Measurements from ENCODE around the gene GDA.
"Not testable (repeated sequence)": the region's sequence is repeated elsewhere in the genome, so short reads cannot be mapped to it uniquely, and the experiment has no call there.

GDA gene

DNA sequence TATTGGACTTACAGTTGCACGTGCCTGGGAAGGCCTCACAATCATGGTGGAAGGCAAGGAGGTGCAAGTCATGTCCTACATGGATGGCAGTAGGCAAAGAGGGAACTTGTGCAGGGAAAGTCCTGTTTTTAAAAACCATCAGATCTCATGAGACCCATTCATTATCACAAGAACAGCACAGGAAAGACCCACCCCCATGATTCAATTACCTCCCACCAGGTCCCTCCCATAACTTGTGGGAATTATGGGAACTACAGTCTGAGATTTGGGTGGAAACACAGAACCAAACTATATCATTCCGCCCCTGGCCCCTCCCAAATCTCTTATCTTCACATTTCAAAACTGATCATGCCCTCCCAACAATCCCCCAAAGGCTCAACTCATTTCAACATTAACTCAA, 140.2 kb downstream of the GDA start:
- Histone ChIP-seq H3K36me3 (replicated peaks; ENCODE audit: insufficient read depth, low read length) (no peaks in the 10 kb centered on the region), H3K9me3 (replicated peaks; ENCODE audit: insufficient read depth, low read length) (no peaks in the 10 kb centered on the region), H2AFZ (ENCODE audit: low read length) (no peak overlapping the region), H3F3A (ENCODE audit: insufficient read depth, low read length) (no peaks in the 10 kb centered on the region), H3K9me2 (replicated peaks; ENCODE audit: insufficient read depth, low read length) (no peaks in the 10 kb centered on the region), H4K20me1 (ENCODE audit: insufficient read depth, low read length) (no peaks in the 10 kb centered on the region), H3K27me3 (replicated peaks; ENCODE audit: insufficient read depth, low read length) (no peaks in the 10 kb centered on the region), H3K79me2 (ENCODE audit: low read length) (no peaks in the 10 kb centered on the region), H3K9ac (ENCODE audit: low read length) (no peak overlapping the region), H3K27ac (ENCODE audit: low read length) (no peak overlapping the region), H3K4me3 (ENCODE audit: low read length) (no peak overlapping the region), H3K4me2 (ENCODE audit: low read depth, low read length) (no peak overlapping the region), H3K4me1 (ENCODE audit: low read length) (no peaks in the 10 kb centered on the region)
- TF ChIP-seq EZH2phosphoT487 (IDR thresholded peaks at IDR 0.05; ENCODE audit: low read length) (no peak), CTCF (IDR thresholded peaks at IDR 0.05; ENCODE audit: low read length) (no peak), EZH2 (optimal IDR thresholded peaks at IDR 0.05; ENCODE audit: low read depth, low read length) (no peak)
- no peak for DNase-seq

GRCh38 chr9:72290311-72290710, 141.1 kb downstream of the GDA start:
- Histone ChIP-seq H3K9me3 (replicated peaks; ENCODE audit: insufficient read depth, low read length) (no peaks in the 10 kb centered on the region), H3K4me3 (ENCODE audit: low read length) (no peak overlapping the region), H3K9me2 (replicated peaks; ENCODE audit: insufficient read depth, low read length) (no peaks in the 10 kb centered on the region), H3K9ac (ENCODE audit: low read length) (no peak overlapping the region), H3K4me2 (ENCODE audit: low read depth, low read length) (no peak overlapping the region), H3K27ac (ENCODE audit: low read length) (no peak overlapping the region), H4K20me1 (ENCODE audit: insufficient read depth, low read length) (no peaks in the 10 kb centered on the region), H3K79me2 (ENCODE audit: low read length) (no peaks in the 10 kb centered on the region), H3F3A (ENCODE audit: insufficient read depth, low read length) (no peaks in the 10 kb centered on the region), H3K27me3 (replicated peaks; ENCODE audit: insufficient read depth, low read length) (no peaks in the 10 kb centered on the region), H3K36me3 (replicated peaks; ENCODE audit: insufficient read depth, low read length) (no peaks in the 10 kb centered on the region), H3K4me1 (ENCODE audit: low read length) (no peaks in the 10 kb centered on the region), H2AFZ (ENCODE audit: low read length) (no peak overlapping the region)
- TF ChIP-seq CTCF (IDR thresholded peaks at IDR 0.05; ENCODE audit: low read length), result no peak
- no peak for TF ChIP-seq EZH2 (optimal IDR thresholded peaks at IDR 0.05; ENCODE audit: low read depth, low read length)
- TF ChIP-seq EZH2phosphoT487 (IDR thresholded peaks at IDR 0.05; ENCODE audit: low read length), result no peak
- no peak for DNase-seq

- not testable (repeated sequence) for H3K4me2 ChIP-seq (ENCODE audit: low read depth, low read length); DNase-seq; H2AFZ ChIP-seq (ENCODE audit: low read length); H3K27me3 ChIP-seq (replicated peaks; ENCODE audit: insufficient read depth, low read length); H3K9ac ChIP-seq (ENCODE audit: low read length); H3K79me2 ChIP-seq (ENCODE audit: low read length); H3K4me1 ChIP-seq (ENCODE audit: low read length); H3K4me3 ChIP-seq (ENCODE audit: low read length); H3K9me2 ChIP-seq (replicated peaks; ENCODE audit: insufficient read depth, low read length); H3F3A ChIP-seq (ENCODE audit: insufficient read depth, low read length); H3K9me3 ChIP-seq (replicated peaks; ENCODE audit: insufficient read depth, low read length); H4K20me1 ChIP-seq (ENCODE audit: insufficient read depth, low read length); H3K27ac ChIP-seq (ENCODE audit: low read length); H3K36me3 ChIP-seq (replicated peaks; ENCODE audit: insufficient read depth, low read length)
Observed at GRCh38 chr9:72291576-72291975, 142.3 kb downstream of the GDA start.

GRCh38 chr9:72292256-72292682, 143.0 kb downstream of the GDA start:
- H3K9me3 ChIP-seq (replicated peaks; ENCODE audit: insufficient read depth, low read length), result no peaks in the 10 kb centered on the region
- H2AFZ ChIP-seq (ENCODE audit: low read length), result no peak overlapping the region
- H4K20me1 ChIP-seq (ENCODE audit: insufficient read depth, low read length), result no peaks in the 10 kb centered on the region
- no peak overlapping the region for H3K27ac ChIP-seq (ENCODE audit: low read length)
- no peak for TF ChIP-seq EZH2phosphoT487 (IDR thresholded peaks at IDR 0.05; ENCODE audit: low read length)
- TF ChIP-seq EZH2 (optimal IDR thresholded peaks at IDR 0.05; ENCODE audit: low read depth, low read length), result no peak
- peak; percentile 48 for TF ChIP-seq CTCF (IDR thresholded peaks at IDR 0.05; ENCODE audit: low read length)
- no peak overlapping the region for H3K9ac ChIP-seq (ENCODE audit: low read length)
- no peak overlapping the region for H3K4me2 ChIP-seq (ENCODE audit: low read depth, low read length)
- no peaks in the 10 kb centered on the region for H3K79me2 ChIP-seq (ENCODE audit: low read length)
- H3K9me2 ChIP-seq (replicated peaks; ENCODE audit: insufficient read depth, low read length), result no peaks in the 10 kb centered on the region
- H3K4me1 ChIP-seq (ENCODE audit: low read length), result no peaks in the 10 kb centered on the region
- no peaks in the 10 kb centered on the region for H3K27me3 ChIP-seq (replicated peaks; ENCODE audit: insufficient read depth, low read length)
- H3F3A ChIP-seq (ENCODE audit: insufficient read depth, low read length), result no peaks in the 10 kb centered on the region
- no peaks in the 10 kb centered on the region for H3K36me3 ChIP-seq (replicated peaks; ENCODE audit: insufficient read depth, low read length)
- DNase-seq, result peak; percentile 38
- no peak overlapping the region for H3K4me3 ChIP-seq (ENCODE audit: low read length)
